Frontal cortex (tissue), 4 donors: Measurements from ENCODE around the gene CDHR5. TPM values are rescaled to one million over a fixed set of nuclear protein-coding genes. Genes with fewer than 3 reads are reported as not detected.

ENCODE experiments used
- DNase-seq, 2 donors: peaks; one replicate each; pipeline ENCODE4 v3.0.0; 2012; ENCODE audit warnings: low spot score in 2 of 2
- FAIRE-seq: peaks from 2 replicates; lab custom pipeline; 2012; peaks lifted over from hg19 to GRCh38; lab: Jason Lieb, UNC
- total RNA-seq: library from RNA; depleted of rRNA; stranded (reverse); fragments of >200 nt; gene quantifications from one replicate; pipeline ENCODE4 v1.2.3, GENCODE V29; 2014
- donor health status: control.
- donor health status: control.
- donor health status: control.

The CDHR5 gene
- total RNA-seq, 1 donor from 2014 or later: not detected

DNA sequence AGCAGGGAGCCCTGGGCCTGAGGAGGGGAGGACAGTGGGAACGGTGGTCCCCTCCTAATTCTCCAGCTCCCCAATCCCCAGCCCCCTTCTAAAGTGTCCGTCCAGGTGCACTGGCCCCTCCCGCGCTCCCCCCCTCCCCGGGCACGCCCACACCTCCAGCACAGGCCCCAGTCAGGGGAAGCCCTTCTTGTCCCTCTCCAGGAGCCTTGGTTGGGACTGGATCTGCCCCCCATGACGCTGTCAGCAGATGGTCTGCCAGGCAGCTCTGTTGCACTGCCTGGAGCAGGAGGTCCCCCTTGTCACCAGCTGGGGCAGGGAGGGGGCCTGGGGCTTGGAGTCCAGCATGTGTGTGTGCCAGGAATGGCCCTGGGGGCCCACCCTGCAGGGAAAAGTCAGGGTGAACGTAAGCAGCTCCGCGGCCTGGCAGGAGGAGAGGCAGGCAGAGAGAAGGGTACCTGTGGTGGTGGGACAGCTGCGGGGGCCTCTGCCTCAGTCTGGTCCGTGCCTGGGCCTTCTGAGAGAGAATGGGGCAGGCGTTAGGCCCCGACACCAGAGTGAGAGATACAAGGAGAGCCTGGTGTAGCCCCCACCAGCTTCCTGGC lies 10.6 kb downstream of the CDHR5 start:
- no peak for DNase-seq

DNA sequence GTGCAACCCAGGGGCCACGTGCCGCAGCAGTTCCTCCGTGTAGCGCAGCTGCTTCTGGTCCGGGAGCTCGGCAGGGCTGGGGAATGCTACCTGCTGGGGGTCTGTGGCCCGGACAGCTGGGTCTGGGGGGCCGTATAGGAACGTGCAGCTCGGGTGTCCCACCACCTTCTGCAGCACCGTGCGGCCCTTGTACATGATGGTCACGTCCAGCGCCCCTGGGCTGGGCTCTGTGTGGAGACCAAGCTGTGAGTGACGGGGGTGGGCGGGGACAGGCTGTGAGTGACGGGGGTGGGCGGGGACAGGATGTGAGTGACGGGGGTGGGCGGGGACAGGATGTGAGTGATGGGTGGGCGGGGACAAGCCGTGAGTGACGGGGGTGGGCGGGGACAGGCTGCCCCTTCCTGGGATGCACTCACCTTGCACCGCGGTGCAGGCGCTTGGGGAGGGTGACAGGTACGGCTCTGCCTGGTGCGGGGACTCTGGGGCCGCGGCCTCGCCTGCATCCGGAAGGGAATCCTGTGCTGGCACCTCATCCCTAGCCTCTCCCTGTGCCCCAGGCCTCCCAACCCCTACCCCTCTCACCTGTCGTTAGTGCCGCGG lies 11.3 kb downstream of the CDHR5 start:
- DNase-seq: peak in 1 of 2 donors; percentile 81
- FAIRE-seq: no peak

More for the DNA sequence above, 10.6 kb downstream of the CDHR5 start:
- FAIRE-seq: no peak

DNA sequence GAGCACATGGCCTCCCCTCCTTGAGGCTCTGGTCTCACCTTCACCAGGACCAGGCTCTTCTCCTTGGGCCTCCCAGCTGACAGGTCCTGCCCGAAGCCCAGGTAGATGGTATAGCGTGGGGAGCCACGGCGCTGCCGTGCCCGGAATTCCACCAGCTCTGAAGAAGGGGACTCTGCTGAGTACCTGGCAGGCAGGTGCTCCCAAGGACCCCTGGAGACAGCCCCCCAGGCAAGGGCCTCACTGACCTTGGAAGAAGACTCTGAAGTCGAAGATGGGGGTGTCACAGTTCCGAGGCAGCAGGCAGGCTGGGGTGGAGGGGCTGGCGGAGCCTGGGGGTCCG lies 11.8 kb downstream of the CDHR5 start:
- no peak for DNase-seq
- no peak for FAIRE-seq

DNA sequence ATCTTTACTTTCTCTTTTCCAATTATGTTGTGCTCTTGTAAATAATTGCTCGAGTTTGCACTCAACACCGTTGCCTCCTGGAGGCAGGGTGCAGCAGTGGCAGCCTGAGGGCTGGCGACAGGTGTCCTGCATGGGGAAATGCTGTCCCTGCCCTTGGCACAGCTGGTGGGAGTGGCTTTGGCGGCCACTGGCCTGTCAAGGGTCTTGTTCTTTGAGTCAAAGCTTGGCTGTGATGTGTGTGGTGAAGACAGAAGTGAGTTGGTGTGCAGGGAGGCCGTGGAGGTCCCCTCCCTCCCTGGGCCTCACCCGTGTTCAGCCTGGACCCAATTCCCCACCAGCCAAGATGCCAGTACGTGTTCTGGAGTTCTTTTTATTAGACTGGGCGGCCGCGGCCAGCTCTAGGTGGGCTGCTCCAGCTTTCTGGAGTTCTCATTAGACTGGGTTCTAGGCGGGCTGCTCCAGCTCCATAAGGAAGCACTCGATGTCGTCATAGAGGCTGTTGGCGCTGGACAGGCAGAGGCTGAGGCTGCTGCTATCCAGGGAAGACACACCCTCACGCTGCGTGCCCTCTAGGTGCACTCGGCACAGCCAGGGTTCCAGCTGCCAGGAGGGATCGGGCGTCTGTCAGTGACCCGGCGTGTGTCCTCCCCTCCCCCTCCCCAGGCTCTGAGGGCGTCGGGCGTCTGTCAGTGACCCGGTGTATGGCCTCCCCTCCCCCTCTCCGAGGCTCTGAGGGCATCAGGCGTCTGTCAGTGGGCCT lies 12.4 kb downstream of the CDHR5 start:
- FAIRE-seq: no peak
- no peak for DNase-seq

DNA sequence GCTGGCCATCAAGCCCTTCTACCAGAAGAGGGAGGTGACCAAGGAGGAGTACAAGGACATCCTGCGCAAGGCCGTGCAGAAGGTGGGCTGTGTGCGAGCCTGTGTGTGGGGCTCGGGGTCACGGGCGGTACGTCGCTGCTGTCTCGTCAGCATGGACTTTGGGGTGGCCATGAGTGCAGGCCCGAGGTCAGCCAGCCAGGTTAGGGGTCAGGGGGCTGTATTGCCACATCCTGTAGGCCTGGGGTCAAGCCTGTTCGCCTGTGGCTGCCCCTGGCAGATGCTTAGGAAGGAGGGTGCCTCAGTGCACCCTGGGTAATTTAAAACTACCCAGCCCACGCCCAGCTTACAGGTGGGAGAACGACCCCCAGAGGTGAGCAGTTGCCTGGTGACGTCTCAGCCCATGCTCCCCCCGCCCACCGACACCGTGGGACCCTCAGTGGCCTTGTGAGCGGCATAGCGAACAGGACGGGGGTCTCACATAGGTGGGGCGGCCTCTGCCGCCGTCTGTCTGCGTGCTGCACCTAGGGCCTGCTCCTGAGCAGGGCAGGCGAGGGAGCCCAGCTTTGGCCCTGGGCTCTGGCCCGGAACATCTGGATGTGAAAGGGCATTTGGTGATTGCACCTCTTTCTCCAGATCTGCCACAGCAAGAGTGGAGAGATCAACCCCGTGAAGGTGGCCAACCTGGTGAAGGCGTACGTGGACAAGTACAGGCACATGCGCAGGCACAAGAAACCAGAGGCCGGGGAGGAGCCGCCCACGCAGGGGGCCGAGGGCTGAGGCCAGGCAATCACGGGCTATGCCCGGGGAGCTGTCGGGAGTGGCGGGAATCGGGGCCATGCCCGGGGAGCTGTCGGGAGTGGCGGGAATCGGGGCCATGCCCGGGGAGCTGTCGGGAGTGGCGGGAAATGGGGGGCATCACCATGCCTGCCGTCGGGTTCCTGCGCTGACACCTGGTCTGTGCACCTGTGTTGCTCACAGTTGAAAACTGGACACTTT lies 13.5 kb downstream of the CDHR5 start:
- DNase-seq (no peak), FAIRE-seq (no peak)

DNA sequence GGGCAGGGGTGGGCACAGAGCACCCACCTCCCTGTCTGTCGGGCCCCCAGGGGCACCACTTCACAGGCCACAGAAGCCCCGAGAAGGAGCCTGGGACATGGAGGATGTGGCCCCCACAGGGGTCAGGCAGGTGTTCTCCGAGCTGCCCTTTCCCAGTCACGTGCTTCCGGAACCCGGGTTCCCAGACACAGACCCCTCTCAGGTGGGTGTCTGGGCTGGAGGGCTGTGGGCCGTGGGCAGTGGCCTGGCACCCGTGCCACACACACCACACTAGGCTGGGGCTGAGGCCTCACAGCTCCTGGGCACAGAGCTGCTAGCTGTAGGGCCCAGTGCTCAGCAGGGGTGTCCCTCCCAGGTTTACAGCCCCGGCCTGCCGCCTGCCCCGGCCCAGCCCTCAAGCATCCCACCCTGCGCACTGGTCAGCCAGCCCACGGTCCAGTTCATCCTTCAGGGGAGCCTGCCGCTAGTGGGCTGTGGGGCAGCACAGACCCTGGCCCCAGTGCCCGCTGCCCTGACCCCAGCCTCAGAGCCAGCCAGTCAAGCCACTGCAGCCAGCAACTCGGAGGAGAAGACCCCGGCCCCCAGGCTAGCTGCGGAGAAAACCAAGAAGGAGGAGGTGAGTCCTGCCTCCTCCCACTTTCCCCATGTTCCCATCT lies 14.5 kb downstream of the CDHR5 start:
- FAIRE-seq (no peak), DNase-seq (no peak)

DNA sequence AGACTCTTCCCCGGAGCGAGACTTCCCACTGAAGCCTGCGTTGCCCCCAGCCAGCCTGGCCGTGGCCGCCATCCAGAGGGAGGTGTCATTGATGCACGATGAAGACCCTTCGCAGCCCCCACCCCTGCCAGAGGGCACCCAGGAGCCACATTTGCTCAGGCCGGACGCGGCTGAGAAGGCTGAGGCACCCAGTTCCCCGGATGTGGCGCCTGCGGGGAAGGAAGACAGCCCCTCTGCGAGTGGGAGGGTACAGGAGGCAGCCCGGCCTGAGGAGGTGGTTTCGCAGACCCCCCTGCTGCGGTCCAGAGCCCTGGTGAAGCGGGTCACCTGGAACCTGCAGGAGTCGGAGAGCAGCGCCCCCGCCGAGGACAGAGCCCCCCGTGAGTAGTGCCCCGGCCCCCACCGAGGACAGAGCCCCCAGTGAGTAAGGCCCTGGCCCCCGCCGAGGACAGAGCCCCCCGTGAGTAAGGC lies 15.4 kb downstream of the CDHR5 start:
- FAIRE-seq: no peak
- no peak for DNase-seq

DNA sequence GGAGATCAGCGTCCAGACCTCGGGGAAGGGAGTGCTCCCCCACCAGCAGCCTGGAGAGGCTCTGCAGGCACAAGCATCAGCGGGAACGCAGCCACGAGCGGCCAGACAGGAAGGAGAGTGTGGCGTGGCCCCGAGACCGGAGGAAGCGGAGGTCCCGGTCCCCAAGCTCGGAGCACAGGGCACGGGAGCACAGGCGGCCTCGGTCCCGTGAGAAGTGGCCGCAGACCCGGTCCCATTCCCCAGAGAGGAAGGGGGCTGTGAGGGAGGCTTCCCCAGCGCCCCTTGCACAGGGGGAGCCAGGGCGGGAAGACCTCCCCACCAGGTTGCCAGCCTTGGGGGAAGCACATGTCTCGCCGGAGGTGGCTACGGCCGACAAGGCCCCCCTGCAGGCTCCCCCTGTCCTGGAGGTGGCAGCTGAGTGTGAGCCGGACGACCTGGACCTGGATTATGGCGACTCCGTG lies 15.9 kb downstream of the CDHR5 start:
- DNase-seq (no peak), FAIRE-seq (no peak)

DNA sequence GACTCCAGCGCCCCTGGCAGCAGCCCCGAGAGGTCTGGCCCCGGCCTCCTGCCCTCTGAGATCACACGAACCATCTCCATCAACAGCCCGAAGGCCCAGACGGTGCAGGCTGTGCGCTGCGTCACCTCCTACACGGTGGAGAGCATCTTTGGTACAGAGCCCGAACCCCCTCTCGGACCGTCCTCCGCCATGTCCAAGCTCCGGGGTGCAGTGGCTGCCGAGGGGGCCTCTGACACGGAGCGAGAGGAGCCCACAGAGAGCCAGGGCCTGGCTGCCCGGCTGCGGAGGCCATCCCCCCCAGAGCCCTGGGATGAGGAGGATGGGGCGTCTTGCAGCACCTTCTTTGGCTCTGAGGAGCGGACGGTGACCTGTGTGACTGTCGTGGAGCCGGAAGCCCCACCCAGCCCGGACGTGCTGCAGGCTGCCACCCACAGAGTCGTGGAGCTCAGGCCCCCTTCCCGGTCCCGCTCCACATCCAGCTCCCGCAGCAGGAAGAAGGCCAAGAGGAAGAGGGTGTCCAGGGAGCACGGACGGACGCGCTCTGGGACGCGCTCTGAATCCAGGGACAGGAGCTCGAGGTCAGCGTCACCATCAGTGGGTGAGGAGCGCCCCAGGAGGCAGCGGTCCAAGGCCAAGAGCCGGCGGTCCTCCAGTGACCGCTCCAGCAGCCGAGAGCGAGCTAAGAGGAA lies 16.6 kb downstream of the CDHR5 start:
- DNase-seq: no peak

DNA sequence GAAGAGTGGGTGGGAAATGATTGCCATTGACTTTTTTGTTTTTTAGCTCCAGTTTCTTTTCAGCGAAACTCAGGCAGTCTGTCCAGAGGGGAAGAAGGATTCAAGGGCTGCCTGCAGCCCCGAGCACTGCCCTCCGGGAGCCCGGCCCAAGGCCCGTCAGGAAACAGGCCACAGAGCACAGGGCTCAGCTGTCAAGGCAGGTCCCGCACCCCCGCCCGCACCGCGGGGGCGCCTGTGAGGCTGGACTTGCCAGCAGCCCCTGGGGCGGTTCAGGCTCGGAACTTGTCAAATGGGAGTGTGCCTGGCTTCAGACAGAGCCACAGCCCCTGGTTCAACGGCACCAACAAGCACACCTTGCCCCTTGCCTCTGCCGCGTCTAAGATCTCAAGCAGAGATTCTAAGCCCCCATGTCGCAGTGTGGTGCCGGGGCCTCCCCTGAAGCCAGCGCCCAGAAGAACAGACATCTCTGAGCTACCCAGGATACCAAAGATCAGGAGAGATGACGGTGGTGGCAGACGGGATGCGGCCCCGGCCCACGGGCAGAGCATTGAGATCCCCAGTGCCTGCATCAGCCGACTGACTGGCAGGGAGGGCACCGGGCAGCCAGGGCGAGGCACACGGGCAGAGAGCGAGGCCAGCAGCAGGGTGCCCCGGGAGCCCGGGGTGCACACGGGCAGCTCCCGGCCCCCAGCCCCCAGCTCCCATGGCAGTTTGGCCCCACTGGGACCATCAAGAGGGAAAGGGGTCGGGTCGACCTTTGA lies 17.6 kb downstream of the CDHR5 start:
- FAIRE-seq (no peak), DNase-seq (no peak)

More for the DNA sequence above, 16.6 kb downstream of the CDHR5 start:
- FAIRE-seq: no peak

DNA sequence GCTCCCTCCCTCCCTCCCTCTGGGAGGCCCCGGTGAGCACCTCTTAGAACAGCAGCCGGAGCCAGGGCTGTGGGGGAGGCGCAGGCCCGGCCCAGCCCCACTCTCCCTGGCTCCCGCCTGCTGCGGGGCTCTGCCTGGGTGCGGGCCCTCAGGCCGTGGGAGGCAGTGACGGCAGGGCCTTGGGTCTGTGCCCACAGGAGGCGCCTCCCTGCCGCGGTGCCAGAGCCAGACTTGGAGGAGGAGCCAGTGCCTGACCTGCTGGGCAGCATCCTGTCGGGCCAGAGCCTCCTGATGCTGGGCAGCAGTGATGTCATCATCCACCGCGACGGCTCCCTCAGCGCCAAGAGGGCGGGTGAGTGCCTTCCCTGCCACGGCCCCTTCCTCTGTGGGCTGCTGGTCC lies 18.5 kb downstream of the CDHR5 start:
- no peak for FAIRE-seq
- peak in 1 of 2 donors; percentile 74 for DNase-seq

DNA sequence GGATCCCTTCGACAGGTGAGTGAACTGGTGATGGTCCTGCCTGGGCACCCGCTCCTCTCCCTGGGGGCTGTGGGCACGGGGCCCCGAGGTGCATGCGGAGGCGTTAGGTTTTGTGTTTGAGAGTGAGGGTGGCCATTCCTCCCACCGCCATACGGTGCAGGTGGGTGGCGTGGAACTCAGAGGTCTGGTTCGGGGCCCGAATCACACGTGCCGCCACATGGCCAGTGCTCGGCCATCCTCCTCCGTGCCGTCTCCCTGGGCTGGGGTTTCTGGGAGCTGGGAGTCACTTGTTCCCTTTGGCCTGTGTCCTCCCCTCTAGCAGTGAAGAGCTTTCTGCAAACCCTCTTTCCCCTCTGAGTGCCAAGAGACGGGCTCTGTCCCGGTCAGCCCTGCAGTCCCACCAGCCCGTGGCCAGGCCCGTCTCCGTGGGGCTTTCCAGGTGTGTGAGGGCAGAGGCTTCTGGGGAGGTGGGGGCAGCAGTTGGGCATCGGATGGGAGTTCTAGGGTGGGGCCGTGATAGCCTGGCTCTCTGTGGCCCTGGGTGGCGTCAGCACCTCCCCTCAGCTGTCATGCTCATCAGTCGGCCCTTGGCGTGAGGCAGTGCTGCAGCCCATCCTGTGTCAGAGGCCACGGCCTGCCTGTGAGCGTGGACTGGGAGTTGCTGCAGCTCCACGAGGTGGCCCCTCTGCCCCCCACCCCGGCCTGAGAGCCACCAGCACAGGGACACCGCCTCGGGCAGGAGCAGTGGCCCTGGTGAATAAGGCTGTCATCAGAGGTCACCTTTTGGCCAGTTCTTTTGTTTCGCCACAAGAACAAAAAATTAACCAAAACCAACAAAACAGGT lies 19.2 kb downstream of the CDHR5 start:
- DNase-seq: no peak
- FAIRE-seq: no peak

DNA sequence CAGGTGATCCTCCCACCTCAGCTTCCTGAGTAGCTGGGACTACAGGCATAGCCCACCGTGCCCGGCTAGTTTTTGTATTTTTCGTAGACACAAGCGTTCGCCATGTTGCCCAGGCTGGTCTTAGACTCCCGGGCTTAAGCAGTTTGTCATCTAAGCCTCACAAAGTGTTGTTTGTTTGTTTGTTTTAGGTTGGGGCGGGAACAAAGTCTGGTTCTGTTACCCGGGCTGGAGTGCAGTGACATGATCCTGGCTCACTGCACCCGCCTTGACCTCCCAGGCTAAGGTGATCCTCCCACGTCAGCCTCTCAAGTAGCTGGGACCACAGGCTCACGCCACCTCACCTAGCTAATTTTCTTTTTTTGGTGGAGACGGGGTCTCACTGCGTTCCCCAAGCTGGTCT lies 21.6 kb downstream of the CDHR5 start:
- DNase-seq (no peak), FAIRE-seq (no peak)

DNA sequence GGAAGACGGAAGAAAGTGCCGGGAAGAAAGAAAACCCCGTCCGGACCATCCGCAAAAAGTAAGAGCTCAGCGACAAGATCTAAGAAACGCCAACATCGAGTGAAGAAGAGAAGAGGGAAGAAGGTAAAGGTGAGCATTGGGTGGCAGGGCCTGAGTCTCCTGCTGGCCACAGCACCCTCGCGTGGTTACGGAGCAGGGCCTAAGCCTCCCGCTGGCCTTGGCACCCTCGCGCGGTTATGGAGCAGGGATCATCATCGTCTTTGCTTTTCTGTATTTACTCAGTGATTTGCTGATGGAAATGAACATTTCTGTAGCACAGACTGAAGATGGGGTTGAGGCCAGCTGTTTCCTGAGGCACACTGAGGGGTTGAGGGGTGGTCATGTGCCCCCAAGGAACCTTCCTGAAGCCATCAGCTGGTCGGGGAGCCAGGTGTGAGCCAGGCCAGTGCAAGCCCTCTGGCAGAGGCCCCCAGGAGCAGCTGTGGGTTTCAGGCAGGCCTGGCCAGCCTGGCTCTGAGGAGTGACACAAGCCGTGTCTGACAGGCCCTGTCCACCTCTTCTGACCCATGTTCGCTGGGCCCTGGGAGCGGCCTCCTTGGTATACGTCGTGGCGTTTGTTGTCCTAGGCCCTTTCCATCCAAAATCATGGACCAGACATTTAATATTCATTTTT lies 23.0 kb downstream of the CDHR5 start:
- FAIRE-seq: no peak
- DNase-seq: no peak

DNA sequence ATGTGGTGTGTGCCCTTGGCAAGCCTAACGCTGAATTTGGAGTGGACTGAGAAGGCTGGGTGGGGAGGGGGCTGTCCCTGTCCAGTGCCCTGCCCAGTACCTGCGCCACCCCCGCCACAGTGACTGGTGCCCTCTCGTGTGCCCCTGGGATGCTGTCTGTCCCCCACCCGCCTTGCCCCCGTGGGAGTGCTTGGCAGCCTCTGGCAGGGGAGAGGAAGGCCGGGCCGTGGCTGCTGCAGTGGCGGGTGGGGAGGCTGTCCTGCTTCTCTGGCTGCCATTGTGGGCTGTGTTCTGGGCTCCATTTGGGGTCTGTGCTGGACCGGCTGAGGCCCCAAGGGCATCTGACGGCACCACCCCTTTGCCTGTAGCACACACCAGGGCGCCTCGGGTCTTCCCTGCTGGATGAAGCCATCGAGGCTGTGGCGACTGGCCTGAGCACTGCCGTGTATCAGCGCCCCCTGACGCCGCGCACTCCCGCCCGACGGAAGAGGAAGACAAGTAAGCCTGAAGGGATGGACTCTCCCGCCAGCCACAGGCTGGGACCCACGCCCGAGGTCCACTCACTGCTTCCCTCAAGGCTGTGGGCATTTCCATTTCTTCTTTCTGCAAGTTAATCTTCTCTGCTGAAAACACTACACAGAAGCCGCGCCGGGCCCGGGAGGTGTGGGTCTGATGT lies 26.6 kb downstream of the CDHR5 start:
- FAIRE-seq (no peak), DNase-seq (no peak)

DNA sequence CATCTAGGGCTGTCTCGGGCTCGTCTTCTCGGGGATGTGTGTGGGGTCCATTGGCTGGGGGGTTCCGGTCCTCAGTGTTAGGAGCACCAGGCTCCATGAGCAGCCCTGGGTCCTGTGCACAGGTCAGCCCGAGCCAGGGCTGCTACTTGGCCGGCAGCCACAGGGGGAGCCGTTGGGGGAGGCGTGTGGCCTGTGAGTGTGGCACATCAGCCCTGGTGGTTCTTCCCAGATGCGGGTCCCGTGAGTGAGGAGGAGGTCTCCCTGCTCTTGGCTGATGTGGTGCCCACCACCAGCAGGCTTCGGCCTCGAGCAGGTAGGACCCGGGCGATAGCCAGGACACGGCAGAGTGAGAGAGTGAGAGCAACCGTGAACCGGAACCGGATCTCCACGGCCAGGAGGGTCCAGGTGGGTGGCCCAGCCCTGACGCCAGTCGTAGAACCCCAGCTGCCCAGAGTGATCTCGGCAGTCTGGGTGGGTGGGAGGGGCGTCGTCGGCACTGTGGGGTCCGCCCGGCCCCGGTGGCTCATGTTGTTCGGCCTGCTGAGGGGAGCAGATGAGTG lies 27.5 kb downstream of the CDHR5 start:
- no peak for DNase-seq

More for the DNA sequence above, 27.5 kb downstream of the CDHR5 start:
- FAIRE-seq: no peak
